D341Med (cell line): ENCODE measurements around the gene ABCB10.
A peak's percentile ranks its signal among the peaks of the same experiment; 100 is the strongest.
"Not testable (repeated sequence)": the region's sequence is repeated elsewhere in the genome, so short reads cannot be mapped to it uniquely, and the experiment has no call there.

Experiments
- DNase-seq: peaks from one replicate; pipeline ENCODE4 v3.0.0; 2012; ENCODE audit warnings: low spot score

Gene ABCB10

DNA sequence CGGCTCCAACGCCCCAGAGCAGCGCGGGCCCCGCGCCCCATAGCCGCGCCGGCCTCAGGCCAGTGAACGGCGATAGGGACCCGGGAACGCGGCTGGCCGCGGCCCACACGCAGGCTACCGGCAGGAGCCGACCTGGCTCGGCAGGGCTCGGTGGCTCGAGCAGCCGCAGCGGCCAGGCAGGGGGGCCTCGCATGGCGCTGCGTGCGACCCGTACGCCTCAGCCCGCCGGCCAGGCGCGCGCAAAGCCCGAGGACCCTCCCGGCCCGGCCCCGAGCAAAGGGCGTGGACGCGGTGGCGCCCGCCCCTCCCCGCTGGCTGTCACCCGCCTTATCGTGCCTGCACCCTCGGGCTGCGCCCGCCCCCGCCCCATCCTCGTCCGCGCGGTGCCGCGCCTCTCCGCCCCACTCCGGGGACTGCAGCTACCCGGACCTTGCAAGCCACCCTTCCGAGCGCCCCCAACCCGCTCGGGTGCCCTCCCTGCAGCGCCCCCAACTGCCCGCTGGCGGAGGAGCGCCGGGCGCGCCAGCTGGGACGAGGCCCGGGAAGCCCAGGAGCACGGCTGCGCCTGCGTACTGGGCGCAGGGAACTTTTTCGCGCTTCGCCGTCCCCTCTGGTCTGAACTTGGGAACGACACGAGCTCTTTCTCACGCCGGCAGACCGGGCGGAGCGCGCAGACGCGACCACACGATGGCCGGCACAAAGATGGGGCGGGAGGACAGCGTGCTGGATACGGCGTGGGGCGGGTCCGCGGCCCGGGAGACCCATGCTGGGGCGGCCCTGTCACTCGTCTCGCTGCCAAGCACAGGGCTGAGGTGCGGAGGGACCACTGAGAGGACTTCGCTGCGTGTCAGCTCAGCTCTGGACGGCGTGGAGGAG lies at the start of gene ABCB10:
Gene ABCB10, minus strand, starts transcription at position 248 of the 876 bp plus-strand sequence. Its CDS starts 55 bp downstream, at position 193.
- DNase-seq = peak; percentile 99

DNA sequence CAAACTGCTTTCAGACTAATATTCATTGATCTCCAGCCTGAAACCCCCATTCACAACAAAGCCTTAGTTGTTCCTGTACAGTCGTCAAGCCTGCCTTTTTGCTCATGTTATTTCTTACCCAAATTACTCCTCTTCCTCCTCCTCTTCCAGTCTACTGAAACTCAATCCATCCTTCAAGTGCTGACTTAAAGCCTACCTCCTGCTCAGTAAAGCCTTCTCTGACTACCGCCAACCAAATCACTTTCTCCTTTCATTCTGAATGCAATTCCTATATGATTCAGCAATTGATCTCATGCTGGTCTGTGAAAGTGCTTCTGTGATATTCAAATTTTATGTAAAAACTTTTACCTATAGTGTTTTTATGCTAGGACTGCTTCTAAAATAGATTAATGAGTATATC lies 48.9 kb upstream of the ABCB10 start:
- DNase-seq = no peak

DNA sequence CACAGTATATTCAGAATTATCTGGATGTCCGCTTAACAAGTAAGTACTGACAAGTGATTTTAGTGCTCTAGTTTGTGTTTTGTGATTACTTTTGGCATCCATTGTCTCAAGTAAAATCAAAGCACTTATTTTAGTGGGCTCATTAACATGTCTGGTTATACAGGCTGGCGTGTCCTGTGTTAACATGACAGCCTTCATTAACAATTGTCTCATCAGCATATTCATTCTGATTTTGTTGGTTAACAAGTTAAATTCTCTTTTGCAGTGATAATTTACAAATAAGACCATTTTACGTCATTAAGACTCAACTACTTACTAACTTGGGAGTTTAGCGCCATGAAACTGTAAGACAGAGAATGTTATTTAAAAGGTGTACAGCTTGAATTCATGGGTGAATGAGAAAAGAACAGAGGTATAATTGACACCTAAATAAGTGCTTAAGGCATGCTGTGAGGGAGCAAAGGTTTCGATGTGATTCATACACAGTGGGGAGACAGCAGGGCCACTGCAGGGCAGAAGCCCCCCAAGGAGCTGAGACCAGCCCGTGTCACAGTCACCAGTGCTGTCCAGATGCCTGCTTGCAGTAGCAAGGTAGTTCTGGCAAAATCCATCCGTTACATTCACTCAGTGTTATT lies 45.0 kb upstream of the ABCB10 start:
- no peak for DNase-seq

DNA sequence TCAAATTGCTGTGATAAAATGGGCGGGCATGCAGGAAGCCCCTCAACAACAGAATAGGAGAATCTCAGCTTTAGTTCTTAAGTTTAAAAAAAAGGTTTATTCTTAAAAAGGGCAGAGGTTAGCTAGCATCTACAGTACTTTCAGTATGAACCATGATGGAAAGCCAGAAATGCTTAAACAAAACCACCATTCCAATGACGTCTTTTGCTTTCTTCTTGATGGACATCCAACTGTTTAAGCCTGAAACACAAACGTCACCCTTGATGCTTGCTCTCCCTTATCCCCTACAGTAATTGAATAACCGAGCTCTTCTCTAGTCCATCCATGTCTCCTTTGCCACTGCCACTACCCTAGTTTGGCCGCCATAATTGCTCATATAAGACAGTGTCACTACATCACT lies 41.7 kb upstream of the ABCB10 start:
- DNase-seq = no peak

DNA sequence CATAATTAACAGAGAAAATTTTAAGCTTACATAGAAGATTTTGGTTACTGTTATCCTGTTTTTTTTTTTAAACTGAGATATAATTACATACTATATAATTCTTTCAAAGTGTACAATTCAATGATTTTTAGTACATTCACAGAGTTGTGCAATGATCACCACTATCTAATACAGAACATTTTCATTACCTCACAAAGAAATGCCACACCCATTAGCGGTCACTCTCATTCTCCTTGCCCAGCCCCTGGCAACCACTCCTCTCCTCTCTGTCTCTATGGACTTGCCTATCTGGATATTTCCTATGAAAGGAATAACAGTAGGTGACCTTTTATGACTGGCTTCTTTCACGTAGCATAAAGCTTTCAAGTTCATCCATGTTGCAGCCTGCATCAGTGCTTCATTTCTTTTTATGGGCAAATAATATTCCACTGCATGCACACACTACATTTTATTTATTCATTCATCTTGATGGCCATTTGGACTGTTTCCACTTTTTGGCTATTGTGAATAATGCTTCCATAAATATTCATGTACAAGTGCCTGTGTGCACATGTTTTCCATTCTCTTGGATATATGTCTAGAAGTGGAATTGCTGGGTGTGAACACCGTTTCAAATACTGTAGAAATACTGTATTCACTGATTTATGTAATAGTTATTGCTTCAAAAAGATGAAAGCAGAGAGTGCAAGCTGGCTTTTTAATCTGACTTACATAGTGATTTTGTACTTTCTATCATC lies 40.9 kb upstream of the ABCB10 start:
- no peak for DNase-seq

DNA sequence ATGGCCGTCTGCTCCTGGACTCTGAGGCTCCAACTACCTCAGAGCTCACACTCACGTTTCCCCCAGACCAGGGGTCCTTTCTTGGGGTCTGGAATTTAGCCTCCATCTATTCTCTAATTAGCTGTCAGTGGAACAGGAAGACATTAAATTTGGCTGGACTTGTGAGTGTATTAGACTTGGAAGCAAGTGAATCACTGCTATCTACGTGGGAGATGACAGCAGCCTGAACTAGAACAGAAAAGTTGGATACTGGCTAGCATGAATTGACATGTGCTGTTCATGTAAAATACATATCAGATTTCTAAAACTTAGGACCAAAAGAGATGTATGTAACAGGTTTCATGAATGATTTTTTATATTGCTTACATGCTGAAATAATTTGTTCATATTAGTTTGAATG lies 39.4 kb upstream of the ABCB10 start:
- no peak for DNase-seq

DNA sequence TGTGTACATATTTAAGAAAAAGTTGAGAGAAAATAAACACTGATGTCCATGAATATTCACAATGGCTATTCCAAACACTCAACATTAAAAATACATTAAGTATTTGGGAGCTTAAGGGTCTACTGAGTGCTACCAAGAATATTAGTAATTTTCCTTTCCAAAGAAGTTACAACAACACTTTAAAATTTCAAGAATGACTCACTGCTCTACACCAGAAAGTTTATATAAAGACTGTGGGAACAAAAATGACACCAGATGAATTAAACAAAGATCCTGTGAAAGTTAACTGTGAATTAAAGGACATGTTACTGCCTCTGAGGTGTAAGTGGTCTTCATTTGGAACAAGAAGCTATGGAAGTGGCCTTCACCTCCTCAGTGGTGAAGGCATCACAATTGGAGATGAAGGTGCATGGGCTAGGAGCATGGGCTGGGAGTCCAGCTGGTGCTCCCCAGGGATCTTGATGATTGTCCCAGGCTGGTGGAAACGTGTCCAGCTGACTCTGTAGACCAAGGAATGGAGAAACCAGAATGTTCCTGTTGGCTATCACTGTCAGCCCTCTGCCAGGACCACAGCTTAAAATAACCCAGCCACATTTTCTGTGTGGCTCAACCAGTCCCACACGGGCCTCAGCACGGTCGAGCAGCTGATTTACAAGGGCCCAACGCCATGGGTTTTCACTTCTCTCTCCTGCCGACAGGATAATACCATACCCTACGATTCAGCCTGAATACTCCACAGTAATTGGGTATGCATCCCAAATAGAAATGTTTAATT lies 38.6 kb upstream of the ABCB10 start:
- no peak for DNase-seq

DNA sequence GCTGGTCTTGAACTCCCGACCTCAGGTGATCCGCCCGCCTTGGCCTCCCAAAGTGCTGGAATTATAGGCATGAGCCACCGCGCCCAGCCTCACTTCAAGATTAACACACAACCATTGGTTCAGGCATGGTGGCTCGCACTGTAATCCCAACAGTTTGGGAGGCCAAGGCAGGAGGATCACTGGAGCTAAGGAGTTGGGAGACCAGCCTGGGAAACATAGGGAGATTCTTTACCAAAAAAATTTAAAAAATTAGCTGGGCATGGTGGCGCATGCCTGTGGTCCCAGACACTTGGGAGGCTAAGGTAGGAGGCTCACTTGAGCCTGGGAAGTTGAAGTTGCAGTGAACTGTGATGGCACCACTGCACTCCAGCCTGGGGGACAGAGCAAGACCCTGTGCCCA lies 37.4 kb upstream of the ABCB10 start:
- not testable (repeated sequence) for DNase-seq

DNA sequence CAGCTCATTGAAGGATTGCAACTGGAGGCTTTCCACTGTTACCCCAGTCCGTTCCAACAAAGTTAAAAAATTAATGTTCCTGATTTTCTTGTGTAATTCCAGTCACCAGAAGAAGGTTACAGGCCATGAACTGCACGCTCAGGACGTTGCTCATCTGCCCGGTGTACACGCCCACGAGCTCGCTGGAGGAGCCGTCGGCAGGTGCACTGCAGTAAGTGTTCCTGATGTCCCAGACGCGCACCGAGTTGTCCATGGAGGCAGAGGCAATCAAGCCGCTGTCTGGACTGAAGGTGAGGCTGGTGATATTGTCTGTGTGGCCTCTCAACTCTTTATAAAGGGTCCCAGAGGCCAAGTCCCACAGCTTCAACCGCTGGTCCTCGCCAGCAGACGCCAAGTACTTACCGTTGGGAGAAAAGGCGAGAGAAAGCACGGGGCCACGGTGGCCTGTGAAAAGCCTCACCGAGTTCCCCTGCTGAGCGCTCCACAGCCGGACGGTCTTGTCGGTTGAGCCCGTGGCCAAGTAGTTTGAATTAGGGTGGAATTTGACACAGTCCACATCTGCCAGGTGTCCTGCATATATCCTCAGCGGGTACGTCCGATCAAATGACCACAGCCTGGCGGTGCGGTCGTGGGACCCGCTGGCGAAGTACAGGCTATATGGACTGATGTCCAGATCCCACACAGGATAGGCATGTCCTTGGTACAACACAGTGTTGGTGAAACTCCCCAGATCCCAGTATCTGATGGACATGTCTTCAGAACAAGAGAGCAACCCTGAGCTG lies 35.9 kb upstream of the ABCB10 start:
- DNase-seq = no peak

DNA sequence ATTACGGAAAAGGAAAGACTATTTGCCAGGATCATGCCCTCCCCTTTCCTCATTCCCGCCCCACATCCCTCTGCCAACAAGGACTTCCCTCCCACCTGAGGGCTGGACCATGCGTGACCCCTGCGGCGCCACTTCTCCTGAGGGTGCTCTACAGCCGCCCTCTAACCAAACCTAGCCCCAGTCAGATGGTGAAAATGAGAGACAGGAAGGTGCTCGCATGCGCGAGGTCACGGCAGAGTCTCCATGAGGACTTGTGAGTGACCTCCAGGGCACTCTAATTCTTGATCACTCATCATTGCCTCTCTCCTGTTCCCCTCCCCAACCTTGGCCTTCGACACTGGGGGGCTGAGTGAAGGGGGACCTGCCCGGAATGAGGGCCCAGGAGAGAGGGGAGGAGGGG lies 35.3 kb upstream of the ABCB10 start:
- DNase-seq = no peak

DNA sequence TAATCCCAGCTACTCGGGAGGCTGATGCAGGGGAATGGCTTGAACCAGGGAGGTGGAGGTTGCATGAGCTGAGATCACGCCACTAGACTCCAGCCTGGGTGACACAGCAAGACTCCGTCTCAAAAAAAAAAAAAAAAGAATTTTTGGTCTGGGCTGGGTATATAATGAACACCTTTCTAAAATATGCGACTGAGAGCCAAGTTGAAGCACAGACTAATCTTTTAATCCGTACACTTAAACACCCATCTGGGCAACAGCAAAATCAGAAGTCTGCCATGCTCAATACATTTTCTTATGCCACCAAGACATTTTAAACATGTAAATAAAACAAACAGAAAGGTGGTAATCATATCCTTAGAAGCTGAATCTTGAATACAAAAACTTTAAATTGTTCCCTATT lies 31.6 kb upstream of the ABCB10 start:
- peak; percentile 69 for DNase-seq

DNA sequence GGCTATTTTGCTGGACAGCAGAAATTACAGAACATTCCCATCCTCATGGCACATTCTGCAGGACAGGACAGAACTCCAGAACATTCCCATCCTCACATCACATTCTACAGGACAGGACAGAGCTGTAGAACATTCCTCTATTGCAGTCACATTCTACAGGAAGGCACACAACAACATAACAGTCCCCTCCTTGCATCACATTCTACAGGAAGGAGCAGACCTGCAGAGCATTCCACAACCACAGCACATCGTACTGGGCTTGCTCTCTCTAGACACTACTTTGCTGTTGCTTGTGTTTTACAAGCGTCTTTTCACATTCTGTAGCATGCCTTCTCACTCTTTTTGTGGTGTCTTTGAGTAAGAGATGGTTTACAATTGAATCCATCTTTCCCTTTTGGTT lies 26.8 kb upstream of the ABCB10 start:
- no peak for DNase-seq

DNA sequence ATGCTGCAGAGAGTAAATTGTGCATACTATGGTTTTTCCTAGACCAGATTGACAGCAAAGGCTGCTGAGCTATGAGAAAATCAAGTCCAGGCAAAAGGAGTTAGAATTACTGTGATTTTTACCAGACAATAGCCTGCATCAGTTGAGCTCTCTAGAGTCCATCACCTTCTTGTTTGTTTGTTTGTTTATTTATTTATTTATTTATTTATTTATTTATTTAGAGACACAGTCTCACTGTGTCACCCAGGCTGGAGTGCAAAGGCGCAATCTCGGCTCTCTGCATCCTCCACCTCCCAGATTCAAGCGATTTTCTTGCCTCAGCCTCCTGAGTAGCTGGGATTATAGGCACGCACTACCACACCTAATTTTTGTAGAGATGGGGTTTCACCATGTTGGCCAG lies 24.2 kb upstream of the ABCB10 start:
- no peak for DNase-seq

DNA sequence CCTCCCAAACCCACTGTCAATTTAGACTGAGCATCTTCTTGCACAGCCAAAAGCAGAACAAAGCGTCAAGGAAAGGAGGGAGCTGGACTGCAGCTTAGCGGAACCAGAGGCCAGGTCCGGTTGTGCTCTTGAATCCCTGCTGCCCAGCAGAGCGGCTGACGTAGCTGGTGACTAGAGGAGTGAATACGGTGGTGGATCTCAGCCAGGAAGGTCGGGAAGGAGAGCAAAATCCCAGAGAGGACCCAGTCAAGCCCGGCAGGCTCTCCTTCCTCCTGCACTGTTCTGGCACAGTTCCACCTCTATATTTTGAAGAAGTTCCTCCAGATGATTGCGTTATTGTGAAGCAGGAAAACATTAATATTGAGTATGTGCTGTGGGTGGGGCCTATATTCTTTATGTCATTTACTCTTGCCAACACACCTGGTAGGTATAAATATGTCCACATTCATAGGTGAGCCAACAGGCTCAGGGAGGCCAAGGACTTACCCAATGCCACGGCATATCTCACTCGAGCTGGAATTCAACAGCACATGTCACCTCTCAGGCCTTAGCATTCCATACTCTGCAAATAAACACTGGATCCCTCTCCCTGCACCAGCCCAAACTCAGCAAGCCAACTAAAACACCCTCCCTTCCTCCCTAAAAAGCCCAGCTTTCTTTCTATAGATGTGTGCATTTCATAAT lies 23.6 kb upstream of the ABCB10 start:
- DNase-seq = no peak

DNA sequence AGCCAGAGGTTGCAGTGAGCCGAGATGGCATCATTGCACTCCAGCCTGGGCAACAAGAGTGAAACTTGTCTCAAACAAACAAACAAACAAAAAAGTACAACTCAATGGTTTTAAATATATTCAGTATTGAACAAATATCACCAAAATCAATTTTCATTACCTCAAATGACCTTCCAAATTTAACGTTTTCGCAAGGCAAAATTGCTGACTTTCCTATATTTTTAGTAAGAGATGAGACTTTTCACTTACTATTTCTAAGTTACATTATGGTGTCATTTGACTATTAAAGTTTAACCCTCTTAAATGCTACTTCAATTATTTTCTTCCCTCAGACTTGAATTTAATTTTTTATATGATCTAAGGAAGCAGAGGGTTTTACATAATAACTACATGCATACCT lies 23.0 kb upstream of the ABCB10 start:
- no peak for DNase-seq

DNA sequence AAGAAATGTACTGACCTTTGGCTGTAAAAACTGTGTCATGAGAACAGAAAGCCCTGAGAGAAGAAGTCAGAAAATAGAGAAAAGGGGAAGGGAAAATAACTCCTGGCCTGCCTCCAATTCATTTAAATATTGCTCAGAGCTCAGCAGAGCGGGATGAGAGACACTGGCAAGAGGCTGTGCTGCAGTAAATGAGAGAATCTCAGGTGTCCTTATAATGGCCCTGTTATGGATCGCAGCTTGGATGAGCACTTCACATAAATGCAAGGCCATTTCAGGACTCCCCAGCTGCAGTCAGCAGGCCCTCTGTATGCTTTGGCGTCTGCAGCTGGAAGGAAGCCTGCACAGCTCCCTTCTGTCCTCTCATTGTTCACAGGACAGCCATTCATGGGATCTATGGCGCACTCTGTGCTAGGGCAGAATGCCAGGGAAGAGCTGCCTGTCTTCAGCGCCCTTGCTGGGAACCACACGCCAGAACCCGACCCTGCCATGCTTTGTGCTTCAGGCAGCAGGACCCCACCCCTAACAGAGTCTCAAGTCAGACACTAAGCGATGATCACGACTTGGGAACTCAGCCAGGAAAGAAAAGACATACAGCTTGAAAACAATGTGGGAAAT lies 20.7 kb upstream of the ABCB10 start:
- DNase-seq = peak; percentile 55

DNA sequence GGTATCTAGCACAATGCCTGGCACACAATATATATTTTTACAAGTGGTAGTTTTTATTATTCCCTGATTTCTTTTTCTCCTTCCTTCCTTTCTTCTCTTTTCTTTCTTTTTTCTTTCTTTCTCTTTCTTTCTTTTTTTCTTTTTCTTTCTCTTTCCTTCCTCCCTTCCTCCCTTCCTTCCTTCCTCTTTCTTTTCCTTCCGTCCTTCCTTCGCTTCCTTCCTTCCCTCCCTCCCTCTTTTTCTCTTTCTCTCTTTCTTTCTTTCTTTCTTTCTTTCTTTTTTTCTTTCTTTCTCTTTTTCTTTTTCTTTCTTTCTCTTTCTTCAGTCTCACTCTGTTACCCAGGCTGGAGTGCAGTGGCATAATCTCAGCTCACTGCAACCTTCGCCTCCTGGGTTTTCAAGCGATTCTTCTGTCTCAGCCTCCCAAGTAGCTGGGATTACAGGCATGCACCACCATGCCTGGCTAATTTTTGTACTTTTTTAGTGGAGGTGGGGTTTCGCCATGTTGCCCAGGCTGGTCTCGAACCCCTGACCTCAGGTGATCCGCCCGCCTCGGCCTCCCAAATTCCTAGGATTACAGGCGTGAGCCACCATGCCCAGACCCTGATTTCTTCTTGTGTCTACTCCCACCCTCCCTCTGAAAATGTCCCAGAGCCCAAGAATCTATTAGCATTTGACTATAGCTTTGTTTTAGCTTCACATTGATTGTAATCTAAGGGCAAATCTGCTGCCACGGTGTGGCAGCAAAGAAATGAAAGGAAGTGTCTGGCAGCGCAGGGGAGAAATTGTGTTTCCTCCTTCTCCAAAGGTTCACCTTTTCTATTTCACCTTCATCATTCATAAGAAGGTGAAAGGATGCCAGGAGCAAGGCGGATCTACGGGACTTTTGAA lies 19.9 kb upstream of the ABCB10 start:
- no peak for DNase-seq

DNA sequence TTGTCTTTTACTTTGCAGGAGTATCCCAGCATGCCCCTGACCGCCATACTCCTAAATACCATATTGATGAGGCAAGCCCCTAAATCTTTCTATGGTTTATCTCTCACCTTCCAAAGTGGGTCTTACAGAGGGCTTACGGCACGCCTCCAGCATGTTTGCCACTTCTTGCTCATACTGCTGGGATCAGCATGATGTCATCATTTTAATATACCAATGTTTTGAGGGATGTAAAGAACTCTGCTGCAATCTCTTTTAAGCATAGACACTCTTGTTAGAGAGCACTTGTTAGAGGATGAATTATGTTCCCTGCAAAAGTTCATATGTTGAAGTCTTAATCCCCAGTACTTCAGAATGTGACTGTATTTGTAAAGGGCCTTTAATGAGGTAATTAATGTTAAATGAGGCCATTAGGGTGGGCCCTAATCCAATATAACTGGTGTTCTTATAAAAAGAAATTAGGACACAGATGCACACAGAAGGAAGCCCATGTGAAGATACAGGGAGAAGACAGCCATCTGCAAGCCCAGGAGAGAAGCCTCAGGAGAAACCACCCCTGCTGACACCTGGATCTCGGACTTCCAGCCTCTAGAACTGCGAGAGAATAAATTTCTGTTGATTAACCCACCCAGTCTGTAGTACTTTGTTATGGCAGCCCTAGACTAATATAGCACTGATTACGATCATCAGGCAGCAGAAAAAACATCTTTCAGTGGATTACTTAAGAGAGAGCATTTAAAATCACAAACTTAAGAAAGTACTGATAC lies 16.4 kb upstream of the ABCB10 start:
- no peak for DNase-seq

DNA sequence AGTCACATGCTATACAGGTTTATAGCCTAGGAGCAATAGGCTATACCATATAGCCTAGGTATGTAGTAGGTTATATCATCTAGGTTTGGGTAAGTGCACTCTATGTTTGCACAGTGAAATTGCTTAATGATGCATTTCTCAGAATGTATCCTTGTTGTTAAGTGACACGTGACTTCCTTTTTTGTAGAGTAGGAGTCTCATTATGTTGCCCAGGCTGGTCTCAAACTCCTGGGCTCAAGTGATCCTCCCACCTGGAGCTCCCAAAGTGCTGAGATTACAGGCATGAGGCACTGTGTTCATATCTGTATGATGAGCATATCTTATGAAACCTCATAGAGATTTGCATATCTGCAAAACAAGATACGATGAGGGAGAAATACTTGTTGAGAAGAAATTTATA lies 13.8 kb upstream of the ABCB10 start:
- DNase-seq = no peak
